GM04504 (cell line): ENCODE measurements around the gene PCDH17.

ENCODE experiments used
- DNase-seq: peaks from one replicate; pipeline ENCODE4 v3.0.0-alpha.2; 2012; ENCODE audit warnings: low read depth

PCDH17 gene

GRCh38 chr13:57734306-57734705, 102.8 kb downstream of the PCDH17 start:
- no peak for DNase-seq

GRCh38 chr13:57739089-57739488, 107.5 kb downstream of the PCDH17 start:
- DNase-seq, result no peak

- DNase-seq, result no peak
Measured at GRCh38 chr13:57739543-57740190, 108.1 kb downstream of the PCDH17 start.

- no peak for DNase-seq
Measured at GRCh38 chr13:57740719-57741118, 109.2 kb downstream of the PCDH17 start.

- no peak for DNase-seq
Measured at GRCh38 chr13:57748096-57748495, 116.6 kb downstream of the PCDH17 start.

GRCh38 chr13:57760951-57761350, 129.4 kb downstream of the PCDH17 start:
- DNase-seq, result no peak

GRCh38 chr13:57763689-57764088, 132.1 kb downstream of the PCDH17 start:
- no peak for DNase-seq
